ENCODE results near the gene ATXN7. TPM values are rescaled to one million over a fixed set of nuclear protein-coding genes. Genes with fewer than 3 reads are reported as not detected.
A peak's percentile ranks its signal among the peaks of the same experiment; 100 is the strongest.

ATXN7 gene
- total RNA-seq, 4 donors from 2014 or later, result 20.9 to 28.2 (median 22.6) TPM

DNA sequence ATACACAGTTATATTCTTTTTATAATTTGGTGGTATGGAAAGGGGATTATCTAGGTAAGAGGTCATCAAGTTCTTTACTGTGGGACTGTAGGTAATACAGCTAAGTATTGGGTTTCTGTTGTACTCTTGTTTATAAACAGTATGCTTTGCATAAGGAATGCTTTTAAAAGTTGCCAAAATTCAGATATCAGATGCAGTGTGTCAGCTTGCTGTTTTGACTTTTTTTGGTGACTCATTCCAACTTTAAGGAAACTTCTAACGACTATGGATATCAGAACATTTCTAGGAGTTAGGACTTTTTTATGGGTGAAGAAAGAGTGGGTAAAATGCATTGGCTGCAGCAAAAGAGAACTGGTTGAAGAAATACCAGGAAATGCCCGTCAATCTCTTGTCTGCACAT lies 45.8 kb downstream of the ATXN7 start:
- Histone ChIP-seq H3K27ac (replicated peaks in 1 of 4) (no peak overlapping the region), H3K36me3 (peaks cover 0 to 3% (median 0%) of the 10 kb centered on the region in 4 donors), H3K9me3 (no peaks in the 10 kb centered on the region), H3K27me3 (no peaks in the 10 kb centered on the region), H3K4me1 (peaks cover 20 to 32% (median 28%) of the 10 kb centered on the region in 4 donors), H3K4me3 (no peak overlapping the region)
- no peak for DNase-seq (ENCODE audit: extremely low spot score)
- intact Hi-C loops (cut with DNase I), result no loop called here
- 76% methylated on average over 2 of the region's 2 CpGs for WGBS
- no peak for TF ChIP-seq POLR2AphosphoS5 (IDR thresholded peaks at IDR 0.05)
- TF ChIP-seq EP300 (IDR thresholded peaks at IDR 0.05), result no peak
- no peak for TF ChIP-seq CTCF (IDR thresholded peaks at IDR 0.05)
- no peak for TF ChIP-seq POLR2A (IDR thresholded peaks at IDR 0.05; ENCODE audit: low read depth)

GRCh38 chr3:63910001-63910400 lies 46.3 kb downstream of the ATXN7 start:
- H3K4me1 ChIP-seq, result peaks cover 24 to 38% (median 34%) of the 10 kb centered on the region in 4 donors
- no peaks in the 10 kb centered on the region for H3K27me3 ChIP-seq
- H3K27ac ChIP-seq (replicated peaks in 1 of 4), result no peak overlapping the region
- TF ChIP-seq POLR2AphosphoS5 (IDR thresholded peaks at IDR 0.05) (no peak), POLR2A (IDR thresholded peaks at IDR 0.05; ENCODE audit: low read depth) (no peak), EP300 (IDR thresholded peaks at IDR 0.05) (no peak), CTCF (IDR thresholded peaks at IDR 0.05) (no peak)
- H3K4me3 ChIP-seq, result no peak overlapping the region
- intact Hi-C loops (cut with DNase I), result loop anchor here (5.0 kb wide), 1 partner anchor 48 kb away; the partner anchor contains the start of genes ATXN7 and THOC7
- 94% methylated on average over 4 of the region's 4 CpGs for WGBS
- DNase-seq (ENCODE audit: extremely low spot score), result no peak
- peaks cover 0 to 3% (median 0%) of the 10 kb centered on the region in 4 donors for H3K36me3 ChIP-seq
- H3K9me3 ChIP-seq, result no peaks in the 10 kb centered on the region

DNA sequence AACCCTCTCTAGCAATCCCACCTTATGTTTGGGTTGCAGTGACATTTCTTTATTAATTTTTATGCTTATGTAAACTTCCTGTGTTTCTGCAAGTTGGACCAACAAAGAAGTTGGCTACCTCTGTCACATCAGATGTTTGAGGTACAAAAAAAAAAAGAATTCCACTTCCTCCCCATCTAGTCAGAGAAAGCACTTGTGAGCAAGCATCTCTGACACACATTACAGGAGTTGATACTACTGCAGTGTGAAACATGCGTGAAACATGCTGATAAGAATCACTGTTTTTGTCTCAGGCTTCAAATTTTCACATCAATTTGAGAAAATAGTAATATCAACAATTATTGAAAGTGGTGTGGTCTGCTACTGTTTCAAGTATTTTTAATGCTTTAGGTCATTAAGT lies 47.2 kb downstream of the ATXN7 start:
- peak overlapping the region in 3 of 4 donors; percentile 94 to 98 (median 96) for H3K4me3 ChIP-seq
- peak overlapping the region; percentile 99 to 100 (median 100) for H3K27ac ChIP-seq (replicated peaks in 1 of 4)
- H3K4me1 ChIP-seq, result peaks cover 24 to 41% (median 40%) of the 10 kb centered on the region in 4 donors
- no peak for DNase-seq (ENCODE audit: extremely low spot score)
- H3K9me3 ChIP-seq, result no peaks in the 10 kb centered on the region
- TF ChIP-seq POLR2A (IDR thresholded peaks at IDR 0.05; ENCODE audit: low read depth) (no peak), EP300 (IDR thresholded peaks at IDR 0.05) (no peak), CTCF (IDR thresholded peaks at IDR 0.05) (no peak), POLR2AphosphoS5 (IDR thresholded peaks at IDR 0.05) (no peak)
- WGBS, result 62% methylated on average over 1 of the region's 1 CpG
- intact Hi-C loops (cut with DNase I), result loop anchor here (5.0 kb wide), 1 partner anchor 49 kb away; the partner anchor contains the start of genes ATXN7 and THOC7
- H3K27me3 ChIP-seq, result no peaks in the 10 kb centered on the region
- H3K36me3 ChIP-seq, result peaks cover 0 to 5% (median 2%) of the 10 kb centered on the region in 4 donors

- TF ChIP-seq EP300 (IDR thresholded peaks at IDR 0.05), result no peak
- TF ChIP-seq POLR2AphosphoS5 (IDR thresholded peaks at IDR 0.05), result no peak
- no peak for TF ChIP-seq CTCF (IDR thresholded peaks at IDR 0.05)
- TF ChIP-seq POLR2A (IDR thresholded peaks at IDR 0.05; ENCODE audit: low read depth), result no peak
- Histone ChIP-seq H3K4me1 (peaks cover 24 to 41% (median 40%) of the 10 kb centered on the region in 4 donors), H3K36me3 (peaks cover 0 to 10% (median 4%) of the 10 kb centered on the region in 4 donors), H3K27ac (replicated peaks in 1 of 4) (peak overlapping the region; percentile 99 to 100 (median 100)), H3K27me3 (no peaks in the 10 kb centered on the region), H3K9me3 (no peaks in the 10 kb centered on the region), H3K4me3 (peak overlapping the region; percentile 85 to 98 (median 95))
- intact Hi-C loops (cut with DNase I), result loop anchor here (5.0 kb wide), 1 partner anchor 49 kb away; the partner anchor contains the start of genes ATXN7 and THOC7
- 0% methylated on average over 15 of the region's 18 CpGs for WGBS
- DNase-seq (ENCODE audit: extremely low spot score), result no peak
Observed at GRCh38 chr3:63911509-63911872, 47.8 kb downstream of the ATXN7 start.

Measured in esophagus muscularis mucosa (tissue), 4 donors.